GM19351 (cell line): Measurements from ENCODE around the gene CXCR5.
A peak's percentile ranks its signal among the peaks of the same experiment; 100 is the strongest.

Experiments
- ATAC-seq: cut with Tn5 transposase; IDR thresholded peaks from one replicate; pipeline ENCODE4 v1.9.1; 2021; ENCODE audit warnings: mild to moderate bottlenecking, moderate library complexity; ENCODE audit not compliant: unreplicated experiment

CXCR5 gene

DNA sequence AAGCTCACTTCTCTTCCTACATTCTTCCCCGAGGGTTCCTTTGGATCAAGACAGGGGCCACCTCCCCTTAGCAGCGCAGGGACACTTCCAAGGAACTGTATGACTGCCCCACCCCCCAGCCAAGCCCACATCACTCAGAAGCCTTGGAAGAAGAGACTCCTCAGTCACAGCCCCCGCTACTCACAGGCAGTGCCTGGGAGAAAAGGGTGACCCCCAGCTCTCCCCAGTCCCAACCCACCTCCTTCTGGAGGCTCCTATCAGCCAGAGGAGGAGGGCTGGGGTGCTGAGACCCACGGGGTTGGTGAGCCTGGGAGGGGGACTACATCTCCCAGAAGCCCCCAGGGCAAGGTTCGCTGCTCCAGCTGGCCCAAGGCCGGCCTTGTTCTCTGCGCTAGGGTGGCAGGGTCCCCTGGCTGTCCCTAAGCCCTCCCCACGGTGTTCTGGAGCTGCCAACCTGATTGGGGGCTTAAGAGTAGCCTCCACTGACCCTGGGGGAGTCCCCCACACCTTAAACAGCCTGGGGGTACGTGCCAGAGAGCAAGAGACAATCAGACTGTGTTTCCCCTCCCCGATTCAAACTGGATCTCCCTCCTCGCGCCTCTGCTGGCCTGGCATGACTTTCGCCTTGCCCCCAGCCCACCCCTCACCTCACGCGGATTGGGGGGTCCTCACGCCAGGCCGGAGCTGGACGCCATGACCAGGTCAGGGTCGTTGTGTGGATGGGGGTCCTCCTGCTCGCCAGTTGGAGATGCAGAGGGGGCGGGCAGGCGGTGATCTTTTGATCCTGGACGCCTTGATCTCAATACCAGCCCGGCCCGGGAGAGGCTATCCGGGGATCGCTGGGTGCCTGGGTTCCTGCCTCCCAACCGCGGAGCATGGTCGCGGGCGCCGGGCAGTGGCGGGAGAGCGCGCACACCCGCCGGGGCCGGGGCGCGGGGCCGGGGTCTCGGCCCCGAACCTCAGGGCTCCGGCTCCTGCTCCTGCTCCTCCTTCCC is 41.2 kb downstream of the CXCR5 start:
- ATAC-seq = no peak

DNA sequence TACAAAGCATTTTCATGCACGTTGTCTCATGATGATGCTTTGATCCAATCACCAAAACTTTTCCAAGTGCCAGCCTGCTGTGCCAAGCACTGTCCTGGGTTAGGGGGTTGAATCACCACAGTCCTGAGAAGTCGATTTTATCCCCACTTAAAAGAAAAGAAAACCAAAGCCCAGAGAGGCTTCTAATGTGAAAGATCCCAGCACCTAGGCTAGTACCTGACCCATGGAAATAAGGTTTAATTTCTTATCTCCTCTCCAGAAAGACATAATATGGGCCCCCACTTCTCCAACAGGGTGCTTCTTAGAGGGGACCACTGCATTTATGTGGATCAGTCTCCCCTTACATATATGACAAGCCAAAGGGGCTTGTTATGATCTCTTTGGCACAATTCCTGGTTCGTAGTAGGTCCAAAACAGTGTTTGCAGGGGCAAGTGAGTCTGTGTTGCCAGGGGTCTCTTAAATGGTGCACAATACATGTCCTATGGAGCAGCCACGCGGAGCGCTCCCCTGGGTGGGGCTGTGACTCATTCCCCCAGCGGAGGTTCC is 43.9 kb downstream of the CXCR5 start:
- no peak for ATAC-seq

DNA sequence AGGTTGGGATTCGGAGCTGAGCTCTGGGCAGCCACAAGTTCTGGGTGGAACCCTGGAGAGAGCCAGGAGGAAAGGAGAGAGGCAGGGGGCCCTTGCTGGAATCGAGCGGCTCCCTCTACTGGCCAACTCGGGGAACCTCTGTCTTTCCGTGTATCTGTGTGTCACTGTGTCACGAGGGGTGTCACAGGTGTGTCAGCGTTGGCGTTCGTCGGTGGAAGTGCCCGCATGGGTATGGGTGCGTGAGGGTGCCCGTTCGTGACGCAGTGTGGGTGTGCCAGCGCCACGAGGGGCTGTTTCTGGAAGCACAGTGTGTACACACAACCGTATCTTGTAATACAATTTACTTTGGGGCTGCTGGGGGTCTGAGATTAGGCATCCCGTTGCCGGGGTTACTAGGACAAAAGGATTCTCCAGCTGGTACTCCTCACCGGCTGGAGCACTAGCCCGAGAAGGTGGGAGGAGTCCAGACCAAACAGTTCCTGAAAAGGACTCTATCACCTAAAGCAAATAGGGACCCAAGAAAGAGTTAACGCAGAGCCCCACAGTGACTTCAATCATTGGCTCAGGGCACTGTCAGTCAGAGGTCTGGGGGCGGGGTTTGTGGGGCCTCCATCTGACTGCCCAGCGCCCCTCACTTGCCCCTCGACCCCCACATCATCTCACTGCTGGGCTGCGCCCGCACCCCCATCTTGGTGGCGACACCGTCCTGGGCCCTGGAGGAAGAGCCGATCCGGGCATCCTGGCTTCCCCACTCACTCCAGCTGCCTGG is 44.6 kb downstream of the CXCR5 start:
- ATAC-seq = peak; percentile 40

DNA sequence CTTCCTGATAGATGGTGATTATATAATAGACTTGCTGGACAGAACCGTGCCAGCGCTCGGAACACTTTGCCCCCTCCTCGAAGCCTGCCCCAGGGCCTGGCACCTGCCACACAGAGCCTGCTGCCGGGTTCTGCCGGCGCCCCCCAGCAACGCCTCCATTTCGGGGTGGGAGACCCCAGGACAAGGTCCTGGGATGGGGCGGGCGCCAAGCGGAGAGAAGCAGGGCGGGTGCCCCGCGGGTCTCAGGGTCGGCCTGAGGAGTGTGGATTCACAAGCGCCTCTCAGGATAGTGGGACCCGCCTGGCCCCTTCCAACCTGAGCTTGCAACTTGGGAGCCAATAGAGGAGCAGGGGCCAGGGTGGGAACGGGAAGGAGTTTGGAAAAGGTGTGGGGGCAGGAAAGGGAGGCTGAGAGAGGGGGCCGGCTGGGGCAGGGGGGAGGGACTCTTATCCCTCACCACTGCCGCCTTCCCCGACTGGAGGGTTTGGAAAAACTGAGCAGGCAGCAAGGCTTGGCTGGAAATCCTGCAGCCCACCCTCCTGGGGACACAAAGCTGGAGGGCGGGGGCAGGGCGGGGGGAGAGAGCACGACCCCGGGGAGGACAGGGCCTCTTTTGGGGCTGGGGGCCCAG is 45.3 kb downstream of the CXCR5 start:
- no peak for ATAC-seq

DNA sequence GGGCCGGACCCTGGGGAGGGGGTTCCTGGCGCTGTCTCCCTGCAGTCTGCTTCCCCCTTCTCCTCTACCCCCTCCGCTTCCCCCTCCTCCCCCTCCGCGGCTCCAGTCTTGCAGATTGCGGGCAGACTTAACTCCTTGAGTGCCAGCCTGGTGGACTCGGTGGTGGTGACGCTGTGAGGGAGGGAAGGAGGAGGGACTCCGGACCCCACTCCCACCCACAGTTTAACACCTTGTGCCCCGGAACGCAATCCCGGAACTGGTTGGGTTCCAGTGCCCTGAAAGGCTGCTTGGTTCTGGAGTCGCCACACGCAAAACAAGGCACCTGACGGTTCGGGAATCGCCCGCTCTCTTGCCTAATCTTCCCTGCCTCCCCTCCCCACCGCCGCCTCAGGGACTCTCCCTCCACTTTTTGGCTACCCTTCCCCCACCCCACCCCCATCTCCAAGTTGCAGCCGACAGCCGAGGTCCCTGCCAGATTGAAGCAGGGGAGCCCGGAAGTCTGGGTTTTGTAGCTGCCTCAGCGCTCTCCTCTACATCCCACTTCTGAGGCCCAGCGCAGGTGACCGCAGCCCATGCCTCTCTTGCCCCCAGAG is 45.9 kb downstream of the CXCR5 start:
- ATAC-seq = no peak

DNA sequence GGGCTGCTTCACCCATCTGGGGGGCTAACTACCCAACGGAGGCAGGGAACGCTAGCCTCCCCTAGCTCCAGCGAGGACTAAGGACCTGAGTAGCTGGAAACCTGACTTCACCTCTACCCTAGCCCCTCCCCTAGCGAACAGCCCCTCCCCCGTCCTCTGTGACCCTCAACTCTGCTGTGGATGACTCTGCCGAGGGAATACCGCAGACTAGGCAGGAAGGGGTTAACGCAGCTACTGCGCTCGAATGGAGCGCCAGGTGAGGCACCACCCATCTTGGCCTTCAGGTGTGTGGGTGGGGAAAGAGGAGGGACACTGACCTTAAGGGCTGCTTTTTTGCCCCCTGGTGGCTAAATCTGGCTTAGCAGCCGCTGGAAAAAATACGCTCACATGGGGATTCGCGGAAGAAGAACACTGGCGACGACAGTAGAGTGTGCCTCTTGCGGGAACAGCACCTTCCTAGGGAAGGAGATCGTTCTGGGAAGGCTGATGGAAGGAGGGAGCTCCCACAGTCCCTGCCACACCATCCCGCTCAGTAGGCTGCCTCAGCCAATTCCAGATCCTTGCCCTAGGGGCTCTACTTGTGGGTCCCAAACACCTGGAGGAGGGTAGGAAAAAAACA is 46.5 kb downstream of the CXCR5 start:
- ATAC-seq = no peak

DNA sequence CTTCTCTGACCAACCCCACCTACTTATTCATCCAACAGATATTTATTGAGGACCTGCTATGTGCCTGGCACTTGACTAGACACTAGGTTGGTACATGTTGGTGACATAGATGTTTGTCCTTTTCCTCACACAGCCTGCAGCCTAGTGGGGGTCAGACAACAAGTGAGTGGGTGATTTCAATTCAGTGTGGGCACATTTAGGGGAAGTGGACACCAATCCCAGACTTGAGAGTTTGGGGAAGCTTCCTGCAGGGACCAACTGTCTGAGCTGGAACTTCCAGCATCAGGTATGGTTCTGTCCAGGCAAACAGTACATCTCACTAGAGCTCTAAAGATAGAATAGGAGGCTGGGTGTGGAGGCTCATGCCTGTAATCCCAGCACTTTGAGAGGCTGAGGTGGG is 47.9 kb downstream of the CXCR5 start:
- ATAC-seq = no peak

DNA sequence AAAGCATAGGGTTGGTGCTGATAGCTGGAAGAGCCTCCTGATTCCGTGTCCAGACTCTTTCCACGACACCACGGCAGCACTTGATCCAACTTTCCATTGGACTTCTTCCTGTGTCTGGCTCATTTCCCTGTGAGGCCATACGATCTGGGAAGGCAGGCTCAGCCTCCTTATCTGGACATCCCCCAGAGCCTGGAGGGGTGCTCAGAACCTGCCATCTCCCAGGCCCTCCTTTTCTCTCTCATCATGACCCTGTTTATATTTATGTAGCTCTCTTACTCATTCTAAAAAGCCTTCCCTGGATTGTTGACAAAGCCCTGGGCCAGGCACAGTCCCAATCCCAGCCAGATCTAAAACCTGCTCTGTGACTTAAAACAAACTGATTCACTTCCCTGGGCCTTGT is 49.8 kb downstream of the CXCR5 start:
- ATAC-seq = no peak

DNA sequence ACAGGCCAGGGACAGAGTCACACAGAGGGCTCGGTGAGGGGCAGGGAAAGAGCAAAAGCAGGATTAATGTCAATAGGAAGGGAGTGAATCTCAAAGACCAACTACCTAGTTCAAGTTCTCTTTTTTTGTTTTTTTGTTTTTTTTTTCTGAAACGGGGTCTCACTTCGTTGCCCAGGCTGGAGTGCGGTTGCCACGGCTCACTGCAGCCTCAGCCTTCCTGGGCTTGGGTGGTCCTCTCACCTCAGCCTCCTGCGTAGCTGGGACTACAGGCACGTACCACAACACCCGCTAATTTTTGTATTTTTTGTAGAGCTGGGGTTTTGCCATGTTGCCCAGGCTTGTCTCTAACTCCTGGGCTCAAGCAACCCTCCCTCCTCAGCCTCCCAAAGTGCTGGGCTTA is 51.7 kb downstream of the CXCR5 start:
- ATAC-seq = no peak

DNA sequence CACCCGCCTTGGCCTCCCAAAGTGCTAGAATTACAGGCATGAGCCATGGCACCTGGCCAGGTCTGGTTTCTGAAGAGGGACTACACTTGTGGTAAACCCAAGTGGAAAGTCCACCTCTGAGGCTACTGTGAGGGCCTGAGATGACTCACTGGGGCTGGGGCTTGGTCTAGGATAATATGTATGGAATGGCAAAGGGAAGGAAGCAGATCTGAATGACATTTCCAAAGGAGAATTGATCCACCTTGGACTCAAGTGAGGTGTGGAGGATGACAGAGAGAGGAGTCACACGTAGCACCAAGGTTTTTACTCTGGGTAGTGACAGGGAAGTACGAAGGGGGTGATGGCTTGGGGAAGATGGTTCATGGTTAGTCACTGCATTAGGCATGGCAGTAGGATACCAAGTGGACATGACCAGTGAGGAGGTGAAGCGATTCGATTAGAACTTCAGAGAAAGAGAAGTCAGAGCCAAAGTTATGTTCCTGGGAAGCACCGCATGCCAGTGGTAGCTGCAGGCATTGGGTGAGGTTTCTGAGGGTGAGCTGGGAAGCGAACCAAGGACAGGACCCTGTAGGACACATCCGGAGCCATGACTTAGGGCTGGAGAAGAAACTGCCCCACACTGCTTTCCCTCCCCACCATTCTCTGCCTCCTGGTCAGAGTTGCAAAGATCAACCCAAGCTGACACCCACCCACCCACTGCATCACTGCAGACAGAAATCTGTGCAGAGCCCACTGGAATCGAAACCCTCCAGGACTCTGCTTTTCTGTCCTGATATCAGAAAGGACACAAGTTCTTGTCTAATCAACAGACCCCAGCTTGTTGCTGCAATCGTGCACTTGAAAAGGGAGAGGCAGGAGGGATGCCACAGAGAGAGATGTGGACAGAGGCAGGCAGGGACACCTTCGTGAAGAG is 55.1 kb downstream of the CXCR5 start:
- no peak for ATAC-seq

DNA sequence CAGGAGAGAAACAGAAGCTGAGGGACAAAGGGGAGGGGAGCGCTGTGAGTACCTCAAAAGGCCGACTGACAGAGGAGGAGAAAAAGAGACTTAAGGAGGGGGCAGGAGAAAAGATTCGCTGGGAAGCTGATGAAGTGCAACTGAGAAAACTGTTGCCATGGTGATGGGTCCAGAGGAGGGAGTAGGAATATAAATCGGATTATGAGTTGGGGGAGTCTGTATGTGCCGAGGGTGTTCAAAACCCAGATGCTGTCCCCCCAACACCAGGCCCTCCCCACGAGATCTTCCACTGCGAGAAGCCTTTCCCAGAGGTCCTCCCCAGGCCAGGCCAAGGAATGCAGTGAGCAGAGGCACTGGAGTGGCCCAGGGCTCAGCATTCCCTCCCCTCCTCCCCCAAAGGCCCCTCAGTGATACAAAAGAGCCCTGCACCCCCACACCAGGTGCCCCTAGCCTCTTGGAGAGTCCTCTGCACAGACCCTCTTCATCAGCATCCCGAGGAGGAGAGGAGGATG is 55.8 kb downstream of the CXCR5 start:
- ATAC-seq = no peak

DNA sequence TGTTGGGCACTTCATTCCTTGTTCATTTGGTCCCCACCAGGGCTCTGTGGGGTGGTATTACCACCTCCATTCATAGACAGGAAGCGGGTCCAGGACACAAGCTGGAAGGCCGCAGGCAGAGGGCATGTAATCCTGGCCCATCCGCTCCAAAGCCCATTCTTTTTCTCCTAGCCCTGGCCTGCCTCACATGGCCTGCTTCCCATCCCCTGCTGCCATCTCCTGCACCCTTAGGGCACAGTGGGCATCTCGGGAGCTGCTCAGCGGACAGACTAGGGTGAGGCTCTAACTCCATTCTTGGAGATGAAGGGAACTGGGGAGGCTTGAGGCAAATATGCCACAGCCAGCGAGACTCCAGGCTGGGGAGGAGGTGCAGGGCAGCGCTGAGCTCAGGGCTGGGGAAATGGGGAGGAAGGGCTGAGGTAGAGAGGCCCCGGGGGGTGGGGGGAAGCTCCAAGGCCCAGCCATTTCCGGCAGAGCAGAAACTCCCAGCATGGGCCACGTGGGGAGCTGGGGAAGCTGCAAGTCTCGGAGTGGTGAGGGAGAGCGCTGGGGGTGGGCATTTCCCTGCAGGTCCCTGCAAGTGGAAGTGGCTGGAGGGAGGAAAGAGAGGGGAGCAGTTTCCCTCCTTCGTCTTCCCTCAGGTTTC is 56.4 kb downstream of the CXCR5 start:
- no peak for ATAC-seq

DNA sequence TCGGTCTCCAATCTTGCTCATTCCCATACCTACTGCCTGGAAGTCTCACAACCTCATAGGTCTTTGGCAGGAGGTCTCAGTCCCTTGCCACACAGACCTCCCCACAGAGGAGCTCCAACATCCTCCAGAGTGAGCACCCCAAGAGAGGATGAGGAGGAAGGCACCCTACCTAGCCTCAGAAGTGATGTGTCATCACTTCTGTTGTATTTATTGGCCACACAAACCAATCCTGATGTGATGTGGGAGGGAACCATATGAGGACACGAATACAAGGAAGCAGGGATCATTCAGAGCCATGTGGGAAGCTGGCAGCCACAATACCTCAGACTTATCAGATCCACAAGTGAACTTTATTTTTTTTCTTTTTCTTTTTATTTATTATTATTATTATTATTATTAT is 63.4 kb downstream of the CXCR5 start:
- ATAC-seq = no peak
